ENCODE data around the gene MAP3K5.

DNA sequence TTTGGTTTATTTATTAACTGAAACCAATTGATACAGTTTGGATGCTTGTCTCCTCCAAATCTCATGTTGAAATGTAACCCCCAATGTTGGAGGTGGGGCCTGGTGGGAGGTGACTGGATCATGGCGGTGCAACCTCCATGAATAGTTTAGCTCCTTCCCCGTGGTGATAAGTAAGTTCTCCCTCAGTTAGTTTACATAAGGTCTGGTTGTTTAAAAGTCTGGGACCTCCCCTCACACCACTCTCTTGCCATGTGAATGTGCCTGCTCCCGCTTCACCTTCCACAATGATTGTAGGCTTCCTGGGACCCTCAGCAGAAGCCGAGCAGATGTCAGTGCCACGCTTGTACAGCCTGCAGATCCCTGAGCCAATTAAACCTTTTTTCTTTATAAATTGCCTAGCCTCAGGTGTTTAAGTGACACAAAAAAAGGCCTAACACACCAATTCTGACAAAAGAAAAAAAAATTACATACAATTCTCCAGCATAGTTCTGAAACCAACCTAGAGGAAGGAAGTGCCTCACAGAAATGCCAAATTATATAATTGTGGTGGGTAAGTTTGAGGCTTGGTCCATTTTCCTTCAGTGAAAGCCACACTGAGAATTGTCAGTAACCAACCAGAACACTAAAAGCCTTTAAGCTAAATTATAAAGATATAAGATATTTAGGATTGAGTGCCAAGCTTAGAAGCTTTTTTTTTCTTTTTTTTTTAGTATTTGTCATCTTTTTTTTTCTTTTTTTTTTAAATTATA is 257.1 kb downstream of the MAP3K5 start:
- TF ChIP-seq, protein P1, sequence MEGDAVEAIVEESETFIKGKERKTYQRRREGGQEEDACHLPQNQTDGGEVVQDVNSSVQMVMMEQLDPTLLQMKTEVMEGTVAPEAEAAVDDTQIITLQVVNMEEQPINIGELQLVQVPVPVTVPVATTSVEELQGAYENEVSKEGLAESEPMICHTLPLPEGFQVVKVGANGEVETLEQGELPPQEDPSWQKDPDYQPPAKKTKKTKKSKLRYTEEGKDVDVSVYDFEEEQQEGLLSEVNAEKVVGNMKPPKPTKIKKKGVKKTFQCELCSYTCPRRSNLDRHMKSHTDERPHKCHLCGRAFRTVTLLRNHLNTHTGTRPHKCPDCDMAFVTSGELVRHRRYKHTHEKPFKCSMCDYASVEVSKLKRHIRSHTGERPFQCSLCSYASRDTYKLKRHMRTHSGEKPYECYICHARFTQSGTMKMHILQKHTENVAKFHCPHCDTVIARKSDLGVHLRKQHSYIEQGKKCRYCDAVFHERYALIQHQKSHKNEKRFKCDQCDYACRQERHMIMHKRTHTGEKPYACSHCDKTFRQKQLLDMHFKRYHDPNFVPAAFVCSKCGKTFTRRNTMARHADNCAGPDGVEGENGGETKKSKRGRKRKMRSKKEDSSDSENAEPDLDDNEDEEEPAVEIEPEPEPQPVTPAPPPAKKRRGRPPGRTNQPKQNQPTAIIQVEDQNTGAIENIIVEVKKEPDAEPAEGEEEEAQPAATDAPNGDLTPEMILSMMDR (IDR thresholded peaks at IDR 0.05; ENCODE audit: extremely low read depth in 1 of 2, insufficient read depth in 1 of 2, low read depth in 1 of 2, low read length in 2 of 2), result no peak
- TF ChIP-seq MYC (IDR thresholded peaks at IDR 0.05; ENCODE audit: low read depth, low read length), result no peak
- TF ChIP-seq POLR2A (IDR thresholded peaks at IDR 0.05; ENCODE audit: low read depth, low read length), result no peak
- TF ChIP-seq EZH2 (IDR thresholded peaks at IDR 0.05; ENCODE audit: borderline replicate concordance, low read depth, low read length, severe bottlenecking), result no peak

All from endothelial cell of umbilical vein (primary cell).